IMR-90 (cell line): ENCODE data around the gene RFPL3. TPM values are rescaled to one million over a fixed set of nuclear protein-coding genes. Genes with fewer than 3 reads are reported as not detected.

Experiments
- ATAC-seq: fragments of 200-7000 bp; cut with Tn5 transposase; 2 replicates; pipeline ENCODE4 v1.9.1; 2020; ENCODE audit warnings: low read depth, mild to moderate bottlenecking, moderate library complexity
- BruUV-seq: library from RNA; stranded (reverse); fragments of 400-500 nt; replicated peaks from 2 replicates; lab custom pipeline; 2021; lab: Mats Ljungman, UMichigan
- CTCF ChIA-PET: fragments of 300-600 bp; formaldehyde crosslinking; extraction: SDS; loops from one replicate; lab custom pipeline; 2021; ENCODE audit warnings: antibody characterized with exemption; lab: Yijun Ruan, JAX
- POLR2A ChIA-PET: fragments of 300-600 bp; sonication (Branson Sonifier 250); formaldehyde crosslinking; loops from one replicate; lab custom pipeline; 2022; ENCODE audit warnings: antibody characterized with exemption; ENCODE audit not compliant: unreplicated experiment; lab: Charles Lee
- DNase-seq: peaks from one replicate; pipeline ENCODE4 v3.0.0; 2013
- H2AFZ ChIP-seq: replicated peaks from 2 replicates; pipeline ENCODE3; 2013; ENCODE audit warnings: low read length, mild to moderate bottlenecking; ENCODE audit not compliant: poor library complexity
- H2AK5ac ChIP-seq: 2 replicates; pipeline ENCODE4 v1.6.1; 2013; ENCODE audit warnings: low read depth, low read length, inconsistent platforms
- H2AK9ac ChIP-seq: replicated peaks from 2 replicates; pipeline ENCODE3; 2013; ENCODE audit warnings: mild to moderate bottlenecking, low read depth, low read length, moderate library complexity; ENCODE audit not compliant: poor library complexity
- H2BK120ac ChIP-seq: 2 replicates; pipeline ENCODE4 v1.6.1; 2013; ENCODE audit warnings: low read depth, low read length, inconsistent platforms
- H2BK15ac ChIP-seq: 3 replicates; pipeline ENCODE4 v1.6.1; 2013; ENCODE audit warnings: low read depth, low read length, inconsistent platforms
- H2BK20ac ChIP-seq: 2 replicates; pipeline ENCODE4 v1.6.1; 2013; ENCODE audit warnings: low read depth, mild to moderate bottlenecking, inconsistent platforms, low read length, moderate library complexity
- H2BK5ac ChIP-seq: 2 replicates; pipeline ENCODE4 v1.6.1; 2013; ENCODE audit warnings: mild to moderate bottlenecking, low read depth, low read length, inconsistent platforms; ENCODE audit not compliant: poor library complexity, severe bottlenecking
- H3K14ac ChIP-seq: replicated peaks from 2 replicates; pipeline ENCODE4 v1.6.1; 2013; ENCODE audit warnings: low read depth, low read length, inconsistent platforms
- H3K18ac ChIP-seq: 2 replicates; pipeline ENCODE4 v1.6.1; 2013; ENCODE audit warnings: low read depth, low read length, control low read depth
- H3K23ac ChIP-seq: 2 replicates; pipeline ENCODE4 v1.6.1; 2013; ENCODE audit warnings: low read depth, low read length, inconsistent platforms
- H3K27ac ChIP-seq: 2 replicates; pipeline ENCODE4 v1.5.1; 2013; ENCODE audit warnings: mild to moderate bottlenecking, control low read depth, low read length; ENCODE audit not compliant: insufficient read depth
- H3K27me3 ChIP-seq: 2 replicates; pipeline ENCODE4 v1.6.1; 2013; ENCODE audit warnings: low read length; ENCODE audit not compliant: control insufficient read depth, insufficient read depth
- H3K36me3 ChIP-seq: 2 replicates; pipeline ENCODE4 v1.6.1; 2013; ENCODE audit warnings: low read length, mixed read lengths; ENCODE audit not compliant: control insufficient read depth, insufficient read depth
- H3K4ac ChIP-seq: 2 replicates; pipeline ENCODE4 v1.6.1; 2013; ENCODE audit warnings: low read depth, low read length, inconsistent platforms
- H3K4me1 ChIP-seq: 2 replicates; pipeline ENCODE4 v1.6.1; 2013; ENCODE audit warnings: low read length, mixed read lengths; ENCODE audit not compliant: control insufficient read depth, insufficient read depth
- H3K4me2 ChIP-seq: 2 replicates; pipeline ENCODE4 v1.6.1; 2013; ENCODE audit warnings: low read depth, mild to moderate bottlenecking, control low read depth, low read length, moderate library complexity
- H3K4me3 ChIP-seq: 2 replicates; pipeline ENCODE4 v1.5.1; 2013; ENCODE audit warnings: low read depth, mild to moderate bottlenecking, control low read depth, low read length, moderate library complexity; ENCODE audit not compliant: insufficient read depth
- H3K56ac ChIP-seq: 2 replicates; pipeline ENCODE4 v1.6.1; 2013; ENCODE audit warnings: low read length, inconsistent platforms; ENCODE audit not compliant: insufficient read depth; ENCODE audit errors: extremely low read depth
- H3K79me1 ChIP-seq, 2 experiments: 2 replicates each; pipeline ENCODE4 v1.6.1; 2013; ENCODE audit warnings: low read length in 2 of 2, inconsistent platforms in 1 of 2, low read depth in 1 of 2
- H3K9ac ChIP-seq: 2 replicates; pipeline ENCODE4 v1.6.1; 2013; ENCODE audit warnings: low read depth, low read length, control low read depth
- H3K9me1 ChIP-seq: 2 replicates; pipeline ENCODE4 v1.6.1; 2013; ENCODE audit warnings: low read length, inconsistent platforms; ENCODE audit not compliant: insufficient read depth
- H3K9me3 ChIP-seq: 2 replicates; pipeline ENCODE4 v1.6.1; 2013; ENCODE audit warnings: low read length; ENCODE audit not compliant: control insufficient read depth, insufficient read depth
- H4K20me1 ChIP-seq: 2 replicates; pipeline ENCODE4 v1.6.1; 2013; ENCODE audit warnings: low read length, inconsistent platforms; ENCODE audit not compliant: insufficient read depth
- H4K5ac ChIP-seq: 2 replicates; pipeline ENCODE4 v1.6.1; 2013; ENCODE audit warnings: mild to moderate bottlenecking, low read depth, low read length, control low read depth
- H4K8ac ChIP-seq, 2 experiments: 2 replicates each; pipeline ENCODE4 v1.6.1; 2013; ENCODE audit warnings: low read depth in 2 of 2, low read length in 2 of 2, control low read depth in 1 of 2, inconsistent platforms in 1 of 2
- H4K91ac ChIP-seq: 2 replicates; pipeline ENCODE4 v1.6.1; 2013; ENCODE audit warnings: low read depth, low read length, inconsistent platforms; ENCODE audit not compliant: insufficient read depth
- CEBPB ChIP-seq: IDR thresholded peaks from 2 replicates; pipeline ENCODE4 v1.6.1; 2012; ENCODE audit warnings: low read depth, low read length, improper control_type of control experiment
- FOS ChIP-seq: fragments of 150-350 bp; IDR thresholded peaks from 2 replicates; pipeline ENCODE4 v1.6.1; 2016; ENCODE audit warnings: low read depth, low read length
- RCOR1 ChIP-seq: IDR thresholded peaks from 2 replicates; pipeline ENCODE4 v1.6.1; 2012; ENCODE audit warnings: mild to moderate bottlenecking, low read length, improper control_type of control experiment; ENCODE audit not compliant: insufficient replicate concordance
- RFX5 ChIP-seq: IDR thresholded peaks from 2 replicates; pipeline ENCODE4 v1.8.0; 2012; ENCODE audit warnings: low read depth, mild to moderate bottlenecking, low read length, moderate library complexity
- WGBS, 2 experiments: methylation state at CpG; one replicate each; pipeline versions ENCODE4 v1.1.5 to v1.1.7; 2013; ENCODE audit warnings: missing lambda C conversion rate in 2 of 2; ENCODE audit not compliant: insufficient read length in 1 of 2; ENCODE audit errors: extremely low coverage in 2 of 2; 5-methylcytosine and 5-hydroxymethylcytosine counted together
- dilution Hi-C: fragments of 300-500 bp; cut with HindIII; formaldehyde crosslinking; loops from one replicate; pipeline ENCODE4 v1.14.3; 2018; ENCODE audit warnings: low sequenced_read_pairs; ENCODE audit not compliant: unreplicated experiment
- in situ Hi-C: fragments of 300-500 bp; cut with MboI; formaldehyde crosslinking; loops from 3 replicates; pipeline ENCODE4 v1.14.3; 2019; ENCODE audit warnings: low sequenced_read_pairs, inconsistent platforms, mixed read lengths
- intact Hi-C: fragments of 100-400 bp; cut with micrococcal nuclease; formaldehyde crosslinking; loops from 2 replicates; pipeline ENCODE4 v1.10.0; 2022
- polyA plus RNA-seq, 3 experiments: library from polyadenylated mRNA; depleted of rRNA; stranded (reverse); fragments of >200 nt; gene quantifications; 2 replicates each; pipeline ENCODE4 v1.2.3, GENCODE V29; 2012; ENCODE audit warnings: low replicate concordance in 1 of 3
- total RNA-seq: library from RNA; depleted of rRNA; stranded (reverse); fragments of >200 nt; gene quantifications from 2 replicates; pipeline ENCODE4 v1.2.3, GENCODE V29; 2012

Gene RFPL3
- total and polyA plus RNA-seq, 2 of the 4 experiments (the other 2 are of a cell fraction): not detected

DNA sequence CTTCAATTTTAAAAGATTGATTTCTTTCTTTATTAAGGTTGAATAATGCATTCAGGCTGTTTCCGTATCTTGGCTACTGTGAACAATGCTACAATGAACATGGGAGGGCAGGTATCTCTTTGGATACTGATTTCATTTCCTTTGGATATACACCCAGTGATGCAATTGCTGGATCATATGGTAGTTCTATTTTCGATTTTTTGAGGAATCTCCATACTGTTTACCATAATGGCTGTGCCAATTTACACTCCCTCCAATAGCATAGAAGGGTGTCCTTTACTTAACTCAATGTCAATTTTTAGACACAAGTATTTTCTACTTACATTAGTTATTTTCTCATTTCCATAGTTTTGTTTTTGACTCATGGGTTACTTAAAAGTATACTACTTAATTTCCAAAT lies 46.4 kb downstream of the RFPL3 start:
- no CpG with 5 or more reads among the region's 2 CpGs for WGBS, 2 experiments
- Histone ChIP-seq H3K4me3 (no peak overlapping the region), H4K5ac (no peak overlapping the region), H2BK120ac (no peak overlapping the region), H3K79me1 (peaks cover 8 to 20% of the 10 kb centered on the region in 2 experiments), H4K91ac (no peak overlapping the region), H3K36me3 (peaks cover 38% of the 10 kb centered on the region), H4K8ac (no peak overlapping the region), H3K9ac (no peak overlapping the region), H3K4me2 (no peak overlapping the region), H2AK5ac (no peak overlapping the region), H2AK9ac (no peak overlapping the region), H3K27ac (no peak overlapping the region), H3K4me1 (no peaks in the 10 kb centered on the region), H2BK20ac (no peak overlapping the region), H3K18ac (no peak overlapping the region), H4K20me1 (0 out of 2 replicates have a peak, but pooled peaks cover 3% of the 10 kb centered on the region), H3K9me3 (no peaks in the 10 kb centered on the region), H3K14ac (no peak overlapping the region), H3K4ac (no peak overlapping the region), H2BK15ac (no peak overlapping the region), H2AFZ (no peak overlapping the region), H3K9me1 (no peaks in the 10 kb centered on the region; the same call in 1 of the 2 replicates), H3K56ac (no peak overlapping the region), H3K27me3 (no peaks in the 10 kb centered on the region), H2BK5ac (no peak overlapping the region), H3K23ac (no peak overlapping the region)
- in situ Hi-C loops: no loop called here
- dilution Hi-C loops: no loop called here
- no peak for TF ChIP-seq RCOR1
- no peak for TF ChIP-seq FOS
- TF ChIP-seq CEBPB: no peak
- no peak for TF ChIP-seq RFX5
- intact Hi-C loops: no loop called here
- DNase-seq (no peak), ATAC-seq (no peak)
- BruUV-seq: no TSS peak
- POLR2A ChIA-PET: no interaction called here
- CTCF ChIA-PET: no interaction called here
